Stimulated activated CD4-positive, alpha-beta T cell treated with anti-CD3 and anti-CD28 coated beads, Interleukin-15, amount 100 ng/mL, for 24 hours (primary cell): ENCODE measurements around the gene ANKRD33.
A peak's percentile ranks its signal among the peaks of the same experiment; 100 is the strongest.
"Not testable (repeated sequence)": the region's sequence is repeated elsewhere in the genome, so short reads cannot be mapped to it uniquely, and the experiment has no call there.

Experiments used
- DNase-seq: peaks from one replicate; pipeline ENCODE4 v3.0.0-alpha.2; 2020

The ANKRD33 gene

GRCh38 chr12:51883295-51883694 lies 4.6 kb upstream of the ANKRD33 start:
- no peak for DNase-seq

- DNase-seq, result no peak
Measured at GRCh38 chr12:51883998-51884675, 3.8 kb upstream of the ANKRD33 start.

- DNase-seq, result no peak
Measured at GRCh38 chr12:51884676-51885229, 3.1 kb upstream of the ANKRD33 start.

GRCh38 chr12:51885294-51886020 lies 2.4 kb upstream of the ANKRD33 start:
- not testable (repeated sequence) for DNase-seq

- peak; percentile 48 for DNase-seq
Measured at GRCh38 chr12:51886021-51886710, 1.7 kb upstream of the ANKRD33 start.

GRCh38 chr12:51888316-51889215 lies 663 bp downstream of the ANKRD33 start:
- DNase-seq, result no peak

- DNase-seq, result no peak
Measured at GRCh38 chr12:51889216-51890132, 1.6 kb downstream of the ANKRD33 start.

- DNase-seq, result no peak
Measured at GRCh38 chr12:51890133-51890464, 2.2 kb downstream of the ANKRD33 start.

- no peak for DNase-seq
Measured at GRCh38 chr12:51890511-51891171, 2.7 kb downstream of the ANKRD33 start.

- no peak for DNase-seq
Measured at GRCh38 chr12:51891843-51892242, 3.9 kb downstream of the ANKRD33 start.

- DNase-seq, result no peak
Measured at GRCh38 chr12:51893786-51894185, 5.9 kb downstream of the ANKRD33 start.

GRCh38 chr12:51895378-51896135 lies 7.7 kb downstream of the ANKRD33 start:
- DNase-seq, result no peak

- DNase-seq, result no peak
Measured at GRCh38 chr12:51896236-51896635, 8.3 kb downstream of the ANKRD33 start.

GRCh38 chr12:51897181-51897580 lies 9.3 kb downstream of the ANKRD33 start:
- no peak for DNase-seq

- no peak for DNase-seq
Measured at GRCh38 chr12:51898506-51898905, 10.6 kb downstream of the ANKRD33 start.

- DNase-seq, result no peak
Measured at GRCh38 chr12:51898937-51899336, 11.0 kb downstream of the ANKRD33 start.

GRCh38 chr12:51900323-51900889 lies 12.5 kb downstream of the ANKRD33 start:
- DNase-seq, result no peak

- DNase-seq, result no peak
Measured at GRCh38 chr12:51901121-51901817, 13.4 kb downstream of the ANKRD33 start.

- DNase-seq, result no peak
Measured at GRCh38 chr12:51901881-51902280, 14.0 kb downstream of the ANKRD33 start.
